Epithelial cell of esophagus (primary cell): ENCODE results near the gene LTO1.
A peak's percentile ranks its signal among the peaks of the same experiment; 100 is the strongest.

Experiments used
- DNase-seq: peaks from one replicate; pipeline ENCODE4 v3.0.0; 2010; ENCODE audit warnings: low read depth
- H3K4me3 ChIP-seq: 2 replicates; pipeline ENCODE4 v1.5.1; 2011; ENCODE audit warnings: mild to moderate bottlenecking, low read length, control low read depth
- CTCF ChIP-seq: IDR thresholded peaks from 2 replicates; pipeline ENCODE4 v1.5.1; 2011; ENCODE audit warnings: low read depth, mild to moderate bottlenecking, low read length, control low read depth, inconsistent platforms; ENCODE audit not compliant: insufficient read depth; ENCODE audit errors: missing control alignments

LTO1 gene

GRCh38 chr11:69657911-69658625 is 17.1 kb downstream of the LTO1 start:
- no peak for TF ChIP-seq CTCF
- DNase-seq: no peak
- H3K4me3 ChIP-seq: no peak overlapping the region

- no peak for TF ChIP-seq CTCF
- DNase-seq: no peak
- H3K4me3 ChIP-seq: no peak overlapping the region
Measured at GRCh38 chr11:69657456-69657910, 17.7 kb downstream of the LTO1 start.

- no peak overlapping the region for H3K4me3 ChIP-seq
- DNase-seq: peak; percentile 64
- TF ChIP-seq CTCF: no peak
Measured at GRCh38 chr11:69656536-69657455, 18.4 kb downstream of the LTO1 start.

GRCh38 chr11:69655479-69656428 is 19.4 kb downstream of the LTO1 start:
- no peak overlapping the region for H3K4me3 ChIP-seq
- TF ChIP-seq CTCF: no peak
- DNase-seq: no peak

GRCh38 chr11:69654660-69655478 is 20.3 kb downstream of the LTO1 start:
- no peak overlapping the region for H3K4me3 ChIP-seq
- DNase-seq: peak; percentile 57
- no peak for TF ChIP-seq CTCF
